Fibroblast of pulmonary artery (primary cell): ENCODE measurements around the gene COQ10B.

Experiments used
- DNase-seq: peaks from one replicate; pipeline ENCODE4 v3.0.0-alpha.2; 2010; ENCODE audit warnings: low read depth
- H3K4me3 ChIP-seq: replicated peaks from 2 replicates; pipeline ENCODE4 v1.5.1; 2011; ENCODE audit warnings: low read depth, mild to moderate bottlenecking, control low read depth, low read length, moderate library complexity
- TF ChIP-seq, protein P1 (sequence below): IDR thresholded peaks from 2 replicates; pipeline ENCODE4 v1.5.1; 2011; ENCODE audit warnings: mild to moderate bottlenecking, control low read depth, low read length, inconsistent platforms; ENCODE audit errors: missing control alignments

The COQ10B gene

GRCh38 chr2:197452754-197453122 lies 614 bp upstream of the COQ10B start:
- H3K4me3 ChIP-seq, result peak overlapping the region; percentile 100
- TF ChIP-seq, protein P1, sequence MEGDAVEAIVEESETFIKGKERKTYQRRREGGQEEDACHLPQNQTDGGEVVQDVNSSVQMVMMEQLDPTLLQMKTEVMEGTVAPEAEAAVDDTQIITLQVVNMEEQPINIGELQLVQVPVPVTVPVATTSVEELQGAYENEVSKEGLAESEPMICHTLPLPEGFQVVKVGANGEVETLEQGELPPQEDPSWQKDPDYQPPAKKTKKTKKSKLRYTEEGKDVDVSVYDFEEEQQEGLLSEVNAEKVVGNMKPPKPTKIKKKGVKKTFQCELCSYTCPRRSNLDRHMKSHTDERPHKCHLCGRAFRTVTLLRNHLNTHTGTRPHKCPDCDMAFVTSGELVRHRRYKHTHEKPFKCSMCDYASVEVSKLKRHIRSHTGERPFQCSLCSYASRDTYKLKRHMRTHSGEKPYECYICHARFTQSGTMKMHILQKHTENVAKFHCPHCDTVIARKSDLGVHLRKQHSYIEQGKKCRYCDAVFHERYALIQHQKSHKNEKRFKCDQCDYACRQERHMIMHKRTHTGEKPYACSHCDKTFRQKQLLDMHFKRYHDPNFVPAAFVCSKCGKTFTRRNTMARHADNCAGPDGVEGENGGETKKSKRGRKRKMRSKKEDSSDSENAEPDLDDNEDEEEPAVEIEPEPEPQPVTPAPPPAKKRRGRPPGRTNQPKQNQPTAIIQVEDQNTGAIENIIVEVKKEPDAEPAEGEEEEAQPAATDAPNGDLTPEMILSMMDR, result no peak
- no peak for DNase-seq

GRCh38 chr2:197453914-197454398 lies 604 bp downstream of the COQ10B start:
- TF ChIP-seq, protein P1, result no peak
- peak; percentile 94 for DNase-seq
- peak overlapping the region; percentile 100 for H3K4me3 ChIP-seq

DNA sequence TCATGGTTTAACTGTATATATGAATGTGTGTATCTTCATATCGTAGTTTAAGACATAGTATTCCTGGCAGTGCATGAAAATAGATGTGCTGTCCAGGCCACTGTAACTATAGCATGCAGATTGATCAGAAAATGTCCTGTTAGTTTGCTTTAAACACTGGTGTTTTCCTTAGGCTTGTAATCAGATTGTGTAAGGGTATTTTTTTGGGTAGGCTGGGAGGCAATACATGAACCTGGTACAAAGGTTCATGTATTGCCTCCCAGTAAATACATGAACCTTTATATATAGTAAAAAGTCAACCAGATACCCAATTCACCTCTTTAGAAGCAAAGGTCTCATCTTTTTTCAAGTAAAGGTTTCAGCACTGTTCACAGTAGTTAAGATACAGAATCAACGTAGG lies 1.6 kb downstream of the COQ10B start:
- no peak for DNase-seq
- peak overlapping the region; percentile 100 for H3K4me3 ChIP-seq
- TF ChIP-seq, protein P1, result no peak

DNA sequence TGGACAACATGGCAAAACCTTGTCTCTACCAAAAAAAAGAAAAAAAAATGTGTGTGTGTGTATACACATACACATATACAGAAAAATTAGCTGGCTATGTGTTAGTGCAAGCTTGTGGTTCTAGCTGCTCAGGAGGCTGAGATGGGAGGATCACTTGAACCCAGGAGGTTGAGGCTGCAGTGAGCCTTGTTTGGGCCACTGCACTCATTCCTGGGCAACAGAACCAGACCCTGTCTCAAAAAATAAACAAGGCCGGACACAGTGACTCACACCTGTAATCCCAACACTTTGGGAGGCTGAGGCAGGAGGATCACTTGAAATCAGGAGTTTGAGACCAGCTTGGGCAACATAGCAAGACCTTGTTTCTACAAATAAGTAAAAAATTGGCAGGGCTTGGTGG lies 2.1 kb downstream of the COQ10B start:
- TF ChIP-seq, protein P1, result no peak
- DNase-seq, result no peak
- H3K4me3 ChIP-seq, result peak overlapping the region; percentile 100

DNA sequence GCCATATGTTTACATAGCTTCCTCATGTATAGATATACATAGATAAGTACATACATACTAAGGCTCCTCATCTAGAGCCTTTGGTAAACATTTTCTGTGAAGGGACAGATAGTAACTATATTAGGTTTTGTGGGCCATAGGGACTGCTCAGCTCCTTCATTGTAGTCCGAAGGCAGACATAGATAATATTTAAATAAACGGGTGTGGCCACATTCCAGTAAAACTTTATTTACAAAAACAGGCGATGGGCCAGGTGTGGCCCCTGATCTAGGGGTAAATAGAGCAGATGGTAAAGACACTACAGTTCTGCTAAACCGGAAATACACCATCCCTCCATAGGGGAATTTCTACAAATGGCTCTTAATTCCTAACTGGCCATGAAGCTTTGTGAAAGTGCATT lies 7.3 kb downstream of the COQ10B start:
- no peak overlapping the region for H3K4me3 ChIP-seq
- TF ChIP-seq, protein P1, result no peak
- DNase-seq, result no peak

GRCh38 chr2:197461057-197461456 lies 7.7 kb downstream of the COQ10B start:
- TF ChIP-seq, protein P1, result no peak
- no peak for DNase-seq
- H3K4me3 ChIP-seq, result no peak overlapping the region

GRCh38 chr2:197464175-197464574 lies 10.8 kb downstream of the COQ10B start:
- TF ChIP-seq, protein P1, result no peak
- peak; percentile 23 for DNase-seq
- H3K4me3 ChIP-seq, result no peak overlapping the region
